DND-41 (cell line): ENCODE measurements around the gene RIPOR3.

Experiments
- EZH2 ChIP-seq: IDR thresholded peaks from 3 replicates; pipeline ENCODE4 v1.6.1; 2012; ENCODE audit warnings: borderline replicate concordance, low read depth, mild to moderate bottlenecking, moderate library complexity, low read length, inconsistent platforms; ENCODE audit not compliant: severe bottlenecking
- TF ChIP-seq, protein P1 (sequence below): IDR thresholded peaks from 2 replicates; pipeline ENCODE4 v1.5.1; 2012; ENCODE audit warnings: borderline replicate concordance, low read length, moderate library complexity, mild to moderate bottlenecking; ENCODE audit not compliant: poor library complexity, severe bottlenecking; ENCODE audit errors: extremely low read depth

DNA sequence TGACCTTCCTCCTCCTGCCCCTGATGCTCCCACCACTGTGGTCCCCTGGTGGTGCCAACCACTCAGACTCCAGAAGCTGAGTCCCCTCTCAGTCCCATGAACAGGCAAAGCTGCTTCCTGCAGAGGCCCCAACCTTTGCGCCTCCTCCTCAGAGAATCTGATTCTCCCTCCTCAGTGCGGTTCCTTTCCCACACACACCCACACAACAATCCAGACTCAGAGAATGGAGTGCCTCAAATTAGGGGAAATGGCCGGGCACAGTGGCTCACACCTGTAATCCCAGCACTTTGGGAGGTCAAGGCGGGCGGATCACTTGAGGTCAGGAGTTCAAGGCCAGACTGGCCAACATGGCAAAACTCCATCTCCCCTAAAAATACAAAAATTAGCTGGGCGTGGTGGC, 23.0 kb downstream of the RIPOR3 start:
- no peak for TF ChIP-seq EZH2
- TF ChIP-seq, protein P1, sequence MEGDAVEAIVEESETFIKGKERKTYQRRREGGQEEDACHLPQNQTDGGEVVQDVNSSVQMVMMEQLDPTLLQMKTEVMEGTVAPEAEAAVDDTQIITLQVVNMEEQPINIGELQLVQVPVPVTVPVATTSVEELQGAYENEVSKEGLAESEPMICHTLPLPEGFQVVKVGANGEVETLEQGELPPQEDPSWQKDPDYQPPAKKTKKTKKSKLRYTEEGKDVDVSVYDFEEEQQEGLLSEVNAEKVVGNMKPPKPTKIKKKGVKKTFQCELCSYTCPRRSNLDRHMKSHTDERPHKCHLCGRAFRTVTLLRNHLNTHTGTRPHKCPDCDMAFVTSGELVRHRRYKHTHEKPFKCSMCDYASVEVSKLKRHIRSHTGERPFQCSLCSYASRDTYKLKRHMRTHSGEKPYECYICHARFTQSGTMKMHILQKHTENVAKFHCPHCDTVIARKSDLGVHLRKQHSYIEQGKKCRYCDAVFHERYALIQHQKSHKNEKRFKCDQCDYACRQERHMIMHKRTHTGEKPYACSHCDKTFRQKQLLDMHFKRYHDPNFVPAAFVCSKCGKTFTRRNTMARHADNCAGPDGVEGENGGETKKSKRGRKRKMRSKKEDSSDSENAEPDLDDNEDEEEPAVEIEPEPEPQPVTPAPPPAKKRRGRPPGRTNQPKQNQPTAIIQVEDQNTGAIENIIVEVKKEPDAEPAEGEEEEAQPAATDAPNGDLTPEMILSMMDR: no peak
